HG02840 (cell line): ENCODE measurements around the gene RPRD1A.
"Not testable (repeated sequence)": the region's sequence is repeated elsewhere in the genome, so short reads cannot be mapped to it uniquely, and the experiment has no call there.

Source experiments
- ATAC-seq: cut with Tn5 transposase; IDR thresholded peaks from one replicate; pipeline ENCODE4 v1.9.1; 2021; ENCODE audit warnings: mild to moderate bottlenecking, moderate library complexity, moderate number of reproducible peaks; ENCODE audit not compliant: unreplicated experiment, low FRiP score

RPRD1A gene, protein sequence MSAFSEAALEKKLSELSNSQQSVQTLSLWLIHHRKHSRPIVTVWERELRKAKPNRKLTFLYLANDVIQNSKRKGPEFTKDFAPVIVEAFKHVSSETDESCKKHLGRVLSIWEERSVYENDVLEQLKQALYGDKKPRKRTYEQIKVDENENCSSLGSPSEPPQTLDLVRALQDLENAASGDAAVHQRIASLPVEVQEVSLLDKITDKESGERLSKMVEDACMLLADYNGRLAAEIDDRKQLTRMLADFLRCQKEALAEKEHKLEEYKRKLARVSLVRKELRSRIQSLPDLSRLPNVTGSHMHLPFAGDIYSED

DNA sequence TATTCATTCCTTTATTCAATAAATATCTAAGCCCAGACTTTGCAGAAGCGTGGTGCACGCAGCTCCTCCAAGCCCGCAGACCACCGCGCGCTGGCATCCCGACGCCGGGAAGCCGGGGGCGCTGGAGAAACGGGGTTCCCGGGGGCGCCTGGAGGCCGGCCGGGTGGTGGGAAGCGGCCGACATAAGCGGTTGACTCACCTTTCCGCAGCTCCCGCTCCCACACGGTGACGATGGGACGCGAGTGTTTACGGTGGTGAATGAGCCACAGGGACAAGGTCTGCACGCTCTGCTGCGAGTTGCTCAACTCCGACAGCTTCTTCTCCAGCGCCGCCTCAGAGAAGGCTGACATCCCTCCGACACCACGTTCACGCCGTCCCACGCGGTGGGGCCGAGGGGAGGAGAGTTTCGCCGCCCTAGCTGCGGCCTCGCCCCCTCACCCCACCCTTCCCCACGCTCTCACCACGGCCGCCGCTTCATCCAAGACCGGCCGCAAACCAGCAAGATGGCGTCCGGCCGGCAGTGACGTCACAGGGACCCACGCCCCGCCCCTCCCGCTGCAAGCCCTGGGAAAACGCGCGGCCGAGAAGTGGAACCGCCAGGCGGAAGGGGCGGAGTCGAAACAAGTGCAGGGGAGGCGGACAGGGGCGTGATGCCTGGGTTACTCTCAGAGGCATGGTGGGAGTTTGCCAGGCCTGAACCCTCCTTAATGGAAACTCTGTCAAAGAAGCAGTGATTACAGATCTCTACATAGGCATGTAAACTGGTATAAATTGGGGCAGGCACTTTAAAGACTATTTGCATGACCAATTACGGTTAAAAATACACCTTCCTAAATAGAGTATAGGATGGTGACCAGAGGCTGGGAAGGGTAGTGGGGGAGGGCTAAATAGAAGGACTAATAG is at the start of gene RPRD1A:
Gene RPRD1A (minus strand): TSS at position 505 of the 903 bp plus-strand sequence. CDS start 155 bp downstream, at position 350.
- ATAC-seq = peak; percentile 96

DNA sequence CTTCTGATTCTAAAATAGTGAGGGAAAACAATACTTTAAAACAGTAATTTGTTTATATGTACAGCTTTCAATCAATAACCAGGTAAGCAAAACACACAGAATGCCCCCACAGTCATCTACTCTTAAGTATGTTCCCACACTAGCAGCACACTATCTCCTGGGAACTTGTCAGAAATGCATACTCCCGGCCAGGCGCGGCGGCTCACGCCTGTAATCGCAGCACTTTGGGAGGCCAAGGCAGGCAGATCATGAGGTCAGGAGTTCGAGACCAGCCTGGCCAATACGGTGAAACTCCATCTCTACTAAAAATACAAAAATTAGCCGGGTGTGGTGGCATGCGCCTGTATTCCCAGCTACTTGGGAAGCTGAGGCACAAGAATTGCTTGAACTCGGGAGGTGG is 49.4 kb upstream of the RPRD1A start:
- ATAC-seq = not testable (repeated sequence)

DNA sequence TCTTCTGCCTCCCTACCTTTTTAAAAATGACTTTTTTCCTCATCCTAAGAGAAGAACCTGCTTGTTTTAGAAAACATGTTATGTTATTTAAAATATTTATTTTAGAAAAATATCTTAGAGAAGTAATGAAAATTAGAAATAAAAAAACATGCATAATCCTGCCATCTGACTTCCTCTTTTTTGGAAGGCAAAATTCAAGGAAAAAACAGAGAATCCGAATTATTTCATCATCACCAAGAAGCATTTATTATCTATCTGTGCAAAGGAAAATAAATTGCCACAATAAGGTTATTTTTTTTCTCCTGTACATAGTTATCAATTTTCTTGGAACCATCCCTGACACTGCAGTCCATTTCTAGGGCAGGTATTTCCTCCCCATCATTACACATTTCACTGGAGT is 47.4 kb upstream of the RPRD1A start:
- ATAC-seq = no peak

DNA sequence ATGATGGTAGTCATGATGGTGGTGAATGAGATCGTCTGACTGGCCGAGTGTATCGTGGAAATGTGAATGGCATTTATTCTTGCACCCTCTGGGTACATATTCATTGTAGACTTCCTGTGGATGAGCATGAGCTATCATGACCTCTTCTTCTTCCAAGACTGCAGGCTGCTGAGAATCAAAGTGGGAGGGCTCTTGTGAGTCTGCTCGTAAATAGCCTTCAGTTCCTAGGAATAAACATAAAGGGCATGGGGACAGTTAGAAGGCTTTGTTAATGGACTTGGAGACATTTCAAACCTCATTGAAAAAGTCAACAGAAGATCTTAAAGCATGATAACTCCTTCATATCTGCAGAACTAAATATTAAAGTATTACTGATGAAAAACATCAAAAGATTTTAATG is 46.9 kb upstream of the RPRD1A start:
- ATAC-seq = no peak

DNA sequence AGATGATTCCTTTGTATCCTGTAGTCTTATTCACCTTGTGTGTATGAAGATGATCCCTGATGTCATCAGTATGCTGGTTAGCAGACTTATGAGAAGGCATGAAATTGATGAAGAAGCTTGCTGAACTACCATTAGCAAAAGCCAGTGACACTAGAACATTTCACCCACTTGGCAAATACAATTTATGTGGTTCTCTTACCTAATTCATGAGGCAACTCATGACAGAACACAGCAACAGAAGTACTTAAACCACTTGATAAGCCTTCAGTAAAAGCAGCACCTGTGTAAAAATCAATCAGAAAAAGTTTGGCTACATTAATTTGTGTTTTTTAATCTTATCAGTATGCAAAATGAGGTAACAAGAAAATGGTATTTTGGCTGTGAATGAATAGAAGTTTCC is 44.9 kb upstream of the RPRD1A start:
- no peak for ATAC-seq

DNA sequence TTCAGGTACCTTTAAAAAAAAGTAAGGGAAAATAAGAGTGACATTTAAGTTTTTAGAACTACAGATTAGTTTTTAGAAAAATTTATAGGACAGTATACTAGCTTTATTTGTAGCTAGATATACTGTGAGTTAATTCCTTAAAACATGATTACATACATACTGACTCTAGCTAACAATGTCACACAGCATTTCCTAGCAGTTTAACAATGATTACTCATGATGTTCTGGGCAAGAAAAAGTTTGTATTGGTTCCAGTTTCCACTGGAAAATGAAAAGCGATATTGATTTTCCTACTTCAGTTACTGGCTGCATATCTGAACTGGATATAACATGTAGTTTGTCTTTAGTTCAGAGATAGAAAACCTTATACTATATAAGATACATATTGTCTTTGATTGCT is 42.4 kb upstream of the RPRD1A start:
- no peak for ATAC-seq

DNA sequence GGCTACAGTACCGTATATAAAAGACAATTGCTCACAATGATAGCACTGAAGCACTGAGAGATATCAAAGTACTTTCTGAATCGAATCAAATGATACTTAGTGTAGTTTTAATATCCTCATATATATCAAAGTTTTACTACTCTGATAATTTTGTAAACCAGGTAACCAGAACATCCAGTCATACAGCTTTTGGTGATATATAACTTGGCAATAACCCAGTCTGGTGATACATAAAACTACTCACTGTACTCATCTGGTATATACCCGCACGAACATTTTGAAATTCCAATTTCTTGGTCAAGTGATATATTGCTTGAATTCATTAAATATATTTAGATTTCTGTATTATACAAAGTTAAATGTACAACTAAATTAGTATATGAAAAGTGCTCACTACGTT is 41.2 kb upstream of the RPRD1A start:
- no peak for ATAC-seq

DNA sequence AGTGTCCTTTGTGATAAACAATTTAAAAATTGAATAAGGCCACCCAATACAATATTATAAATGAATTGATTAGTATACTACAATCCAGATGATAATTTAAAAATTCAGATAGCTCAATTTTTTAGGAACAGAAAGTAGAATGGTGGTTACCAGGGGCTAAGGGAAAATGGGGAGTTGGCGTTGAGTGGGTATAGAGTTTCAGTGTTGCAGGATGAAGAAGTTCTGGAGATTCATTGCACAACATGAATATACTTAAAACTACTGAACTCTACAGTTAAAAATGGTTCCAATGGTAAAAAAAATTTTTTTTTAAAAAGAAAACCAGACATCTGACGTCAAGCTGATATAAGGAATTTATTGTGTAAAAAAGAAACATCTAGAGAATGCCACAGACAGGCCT is 40.8 kb upstream of the RPRD1A start:
- no peak for ATAC-seq

DNA sequence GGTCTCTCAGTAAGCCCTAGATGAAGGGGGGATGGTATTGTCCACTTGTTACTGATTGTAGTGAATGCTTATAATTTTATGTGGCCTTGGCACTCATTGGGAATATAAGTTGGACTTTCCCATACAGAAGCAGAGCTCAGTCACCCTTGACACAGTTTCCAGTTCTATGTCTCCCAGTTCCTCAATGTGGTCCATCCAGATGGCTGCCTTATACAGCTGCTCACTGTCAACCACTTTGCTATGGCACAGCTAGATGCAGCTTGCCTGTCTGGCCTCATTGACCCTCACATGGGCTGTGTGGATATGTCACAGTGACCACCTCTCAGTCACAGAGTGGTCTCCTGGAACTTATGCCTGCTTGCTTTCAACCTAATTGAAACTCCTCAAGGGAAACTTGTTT is 40.1 kb upstream of the RPRD1A start:
- ATAC-seq = no peak

DNA sequence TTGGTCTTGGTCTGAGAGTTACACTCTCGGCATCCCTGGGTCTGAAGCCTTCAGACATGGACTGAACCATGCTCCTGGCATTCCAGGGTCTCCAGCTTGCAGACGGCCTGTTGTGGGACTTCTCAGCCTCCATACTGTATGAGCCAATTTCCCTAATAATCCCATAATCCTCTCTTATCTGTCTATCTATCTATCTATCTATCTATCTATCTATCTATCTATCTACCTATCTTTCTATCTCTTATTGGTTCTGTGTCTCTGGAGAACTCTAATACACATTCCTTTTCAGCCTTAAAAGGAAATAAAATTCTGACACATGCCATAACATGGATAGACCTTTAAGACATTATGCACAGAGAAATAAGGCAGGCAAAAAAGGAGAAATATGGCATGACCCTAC is 37.4 kb upstream of the RPRD1A start:
- no peak for ATAC-seq

DNA sequence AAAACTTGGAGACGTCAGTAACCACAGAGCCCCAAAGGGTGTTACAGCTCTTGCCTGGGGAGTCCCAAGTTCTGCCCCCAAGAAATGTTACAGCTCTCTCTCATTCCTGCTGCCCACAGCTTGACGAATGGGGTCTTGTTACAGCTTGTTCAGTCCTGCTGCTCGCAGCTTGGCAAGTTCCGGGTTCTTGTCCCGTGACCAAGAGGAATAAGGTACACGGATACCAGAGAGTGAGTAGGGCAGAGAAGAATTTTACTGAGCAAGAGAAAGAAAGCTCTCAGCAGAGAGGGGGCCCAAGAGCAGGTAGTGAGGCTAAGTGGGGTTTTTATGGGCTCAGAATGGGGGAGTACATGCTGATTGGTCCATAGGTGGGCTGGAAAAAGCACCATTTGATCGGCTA is 34.6 kb upstream of the RPRD1A start:
- no peak for ATAC-seq

DNA sequence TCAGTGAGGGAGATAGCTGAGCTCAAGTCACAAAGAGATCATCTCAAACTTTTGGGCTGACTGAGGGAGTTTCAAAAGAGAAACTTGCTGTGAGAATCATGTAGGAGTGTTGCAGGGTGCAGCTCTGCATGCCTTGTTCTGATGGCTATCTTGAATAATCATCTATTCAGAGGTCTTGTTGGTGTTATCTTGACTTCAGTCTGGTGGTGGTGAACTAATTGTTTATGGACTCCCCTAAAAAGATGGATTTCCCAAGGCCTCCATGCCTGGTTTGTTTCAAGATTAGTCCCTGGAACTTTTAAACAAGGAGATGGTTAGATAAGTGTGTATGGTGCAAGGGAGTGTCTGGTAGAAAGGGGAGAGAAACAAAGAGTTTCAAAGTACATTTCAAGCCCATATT is 32.0 kb upstream of the RPRD1A start:
- ATAC-seq = no peak

DNA sequence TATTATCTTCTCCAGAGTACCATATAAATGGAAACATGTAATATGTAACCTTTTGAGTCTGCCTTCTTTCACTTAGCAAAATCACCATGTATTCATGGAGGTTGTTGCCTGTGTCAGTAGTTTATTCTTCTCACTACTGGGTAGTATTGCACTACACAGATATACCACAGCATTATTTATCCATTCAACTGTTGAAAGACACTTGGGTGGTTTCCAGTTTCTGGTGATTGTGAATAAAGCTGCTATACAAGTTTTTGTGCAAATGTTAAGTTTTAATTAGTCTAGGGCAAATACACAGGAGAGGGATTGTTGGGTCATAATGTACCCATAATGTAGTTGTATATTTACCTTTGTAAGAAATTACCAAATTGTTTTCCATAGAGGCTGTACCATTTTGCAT is 29.6 kb upstream of the RPRD1A start:
- ATAC-seq = no peak

DNA sequence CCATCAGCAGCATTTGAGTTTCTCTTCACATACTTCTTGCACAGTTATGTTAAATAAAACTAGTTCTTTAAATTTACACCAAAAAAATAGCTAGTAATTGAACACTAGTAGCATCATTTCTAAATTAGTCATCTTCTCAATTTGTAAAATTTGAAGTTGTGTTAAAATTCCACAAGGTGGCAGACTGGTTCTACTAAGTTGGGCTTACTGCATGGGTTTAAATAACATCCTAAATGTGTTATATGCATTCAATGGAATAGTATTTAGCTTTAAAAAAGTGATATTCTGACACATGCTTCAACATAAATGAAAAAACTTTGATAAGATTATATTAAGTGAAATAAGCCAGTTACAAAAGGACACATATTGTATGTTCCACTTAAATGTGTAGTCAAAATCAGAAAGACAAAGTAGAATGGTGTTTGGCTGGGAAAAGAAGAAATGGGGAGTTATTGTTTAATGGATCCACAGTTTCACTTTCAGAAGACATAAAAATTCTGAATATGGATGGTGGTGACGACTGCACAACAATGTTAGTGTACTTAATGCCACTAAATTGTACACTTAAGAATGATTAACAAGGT is 28.7 kb upstream of the RPRD1A start:
- ATAC-seq = no peak

DNA sequence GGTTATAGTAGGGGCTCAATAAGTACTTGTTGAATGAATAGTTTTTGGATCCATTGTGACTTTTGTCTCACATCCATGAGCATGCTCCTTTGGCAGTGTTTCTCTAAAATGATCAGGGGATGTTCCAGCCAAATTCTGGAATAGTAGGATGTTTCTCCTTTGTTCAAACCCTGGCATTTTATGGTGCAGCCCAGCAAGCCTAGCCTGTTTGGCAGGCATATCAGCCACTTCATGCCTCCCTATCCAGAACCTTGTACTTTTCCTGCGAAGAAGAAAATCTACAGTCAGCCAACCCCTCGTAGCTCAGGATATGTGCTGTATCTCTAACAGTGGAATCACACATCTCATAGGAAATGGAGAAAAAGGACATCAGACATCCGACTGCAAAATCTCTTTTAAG is 27.1 kb upstream of the RPRD1A start:
- no peak for ATAC-seq

DNA sequence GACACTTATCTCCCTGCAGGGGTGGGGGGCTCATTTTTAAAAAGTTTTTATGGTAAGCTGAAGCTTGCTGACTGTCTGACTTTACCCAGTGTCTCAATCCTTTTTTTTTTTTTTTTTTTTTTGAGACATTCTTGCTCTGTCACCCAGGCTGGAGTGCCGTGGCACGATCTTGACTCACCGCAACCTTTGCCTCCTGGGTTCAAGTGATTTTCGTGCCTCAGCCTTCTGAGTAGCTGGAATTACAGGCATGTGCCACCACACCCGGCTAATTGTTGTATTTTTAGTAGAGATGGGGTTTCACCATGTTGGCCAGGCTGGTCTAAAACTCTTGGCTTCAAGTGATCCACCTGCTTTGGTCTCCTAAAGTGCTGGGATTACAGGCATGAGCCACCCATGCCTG is 24.8 kb upstream of the RPRD1A start:
- not testable (repeated sequence) for ATAC-seq

DNA sequence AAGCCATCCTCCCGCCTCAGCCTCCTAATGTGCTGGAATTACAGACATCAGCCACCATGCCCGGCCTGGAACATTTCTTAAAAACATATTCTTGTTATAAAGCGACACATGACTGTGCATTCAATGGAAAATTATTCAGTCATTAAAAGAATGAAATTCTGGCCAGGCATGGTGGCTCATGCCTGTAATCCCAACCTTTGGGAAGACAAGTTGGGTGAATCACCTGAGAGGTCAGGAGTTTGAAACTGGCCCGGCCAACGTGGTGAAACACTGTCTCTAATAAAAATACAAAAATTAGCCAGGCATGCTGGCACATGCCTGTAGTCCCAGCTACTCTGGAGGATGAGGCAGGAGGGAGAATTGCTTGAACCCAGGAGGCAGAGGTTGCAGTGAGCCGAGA is 21.6 kb upstream of the RPRD1A start:
- no peak for ATAC-seq

DNA sequence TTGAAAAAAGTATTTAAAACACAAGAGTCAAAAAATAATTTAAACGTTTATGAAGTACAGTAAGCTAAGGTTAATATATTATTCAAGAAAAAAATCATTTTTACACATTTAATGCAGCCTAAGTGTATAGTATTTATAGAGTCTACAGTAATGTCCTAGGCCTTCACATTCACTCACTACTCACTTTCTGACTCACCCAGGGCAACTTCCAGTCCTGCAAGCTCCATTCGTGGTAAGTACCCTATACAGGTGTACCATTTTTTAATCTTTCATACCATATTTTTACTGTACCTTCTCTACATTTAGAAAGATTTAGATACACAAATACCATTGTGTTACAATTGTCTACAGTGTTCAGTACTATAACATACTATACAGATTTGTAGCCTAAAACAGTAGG is 20.9 kb upstream of the RPRD1A start:
- no peak for ATAC-seq

DNA sequence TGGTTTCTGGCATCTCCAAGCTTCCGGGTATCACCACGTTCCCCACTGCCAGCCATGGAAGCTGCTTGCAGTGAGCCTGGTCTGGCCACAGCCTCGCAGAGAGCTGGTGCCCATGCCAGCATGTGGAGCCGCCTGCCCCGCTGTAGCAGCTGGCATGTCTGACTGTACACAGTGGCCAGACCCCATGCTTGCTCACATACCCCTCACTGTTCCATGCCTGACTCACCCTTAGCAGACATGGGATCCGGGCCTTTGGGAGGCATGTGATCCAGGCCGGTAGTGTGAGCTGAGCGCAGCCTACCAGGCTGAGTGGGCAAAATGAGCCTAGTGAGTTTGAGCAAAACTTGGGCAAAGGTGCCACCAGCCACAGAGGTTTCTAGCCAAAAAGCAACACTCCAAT is 18.8 kb upstream of the RPRD1A start:
- no peak for ATAC-seq

DNA sequence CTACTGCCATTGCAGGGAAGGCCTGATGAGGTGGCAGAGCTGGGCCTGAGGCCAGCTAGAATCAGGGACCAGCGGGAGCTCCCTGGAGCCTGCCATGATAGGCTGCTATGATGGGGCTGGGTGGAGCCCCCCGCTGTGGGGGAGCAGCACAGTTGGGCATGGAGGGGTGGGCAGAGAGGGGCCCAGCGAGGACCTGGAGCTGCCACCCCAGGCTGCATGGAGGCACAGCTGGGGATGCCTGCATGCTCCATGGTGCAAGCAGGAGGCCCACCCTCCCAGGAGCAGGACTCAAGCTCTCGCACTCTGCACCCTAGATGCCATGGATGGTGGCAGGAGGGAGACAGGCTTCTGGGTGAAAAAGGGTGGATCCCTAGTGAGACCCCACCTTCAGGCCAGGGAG is 17.8 kb upstream of the RPRD1A start:
- ATAC-seq = no peak

DNA sequence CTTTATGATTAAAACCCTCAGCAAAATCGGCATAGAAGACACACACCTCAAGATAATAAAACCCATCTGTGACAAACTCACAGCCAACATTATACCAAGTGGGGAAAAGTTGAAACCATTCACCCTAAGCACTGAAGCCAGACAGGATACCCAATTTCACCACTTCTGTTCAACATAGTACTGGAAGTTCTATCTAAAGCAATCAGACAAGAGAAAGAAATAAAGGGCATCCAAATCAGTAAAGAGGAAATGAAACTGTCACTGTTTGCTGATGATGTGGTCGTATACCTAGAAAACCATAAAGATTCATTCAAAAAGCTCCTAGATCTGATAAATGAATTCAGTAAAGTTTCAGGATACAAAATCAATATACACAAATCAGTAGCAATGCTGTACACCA is 16.4 kb upstream of the RPRD1A start:
- ATAC-seq = no peak
